Heart right ventricle (tissue), 16 donors: ENCODE results near the gene TOGARAM2. TPM values are rescaled to one million over a fixed set of nuclear protein-coding genes. Genes with fewer than 3 reads are reported as not detected.

Source experiments
- ATAC-seq, 8 donors: fragments of 200-7000 bp; cut with Tn5 transposase; one replicate each; pipeline ENCODE4 v1.9.1; 2020; ENCODE audit warnings: mild to moderate bottlenecking in 8 of 8, moderate library complexity in 8 of 8, moderate number of reproducible peaks in 1 of 8
- DNase-seq, 2 donors: peaks; one replicate each; pipeline ENCODE4 v3.0.0-alpha.2; 2020
- H3K27ac ChIP-seq, 10 donors: fragments of 200-600 bp; sonication (generic) in 2 of 10; one replicate each; pipeline versions ENCODE4 v1.5.0 to v1.8.0; 2020 to 2022; ENCODE audit warnings: mild to moderate bottlenecking in 3 of 10
- H3K27me3 ChIP-seq, 7 donors: fragments of 200-600 bp; one replicate each; pipeline ENCODE4 v1.8.0; 2021 to 2022; ENCODE audit warnings: mild to moderate bottlenecking in 2 of 7
- H3K36me3 ChIP-seq, 9 donors: fragments of 200-600 bp; sonication (generic) in 1 of 9; one replicate each; pipeline versions ENCODE4 v1.5.0 to v1.8.0; 2020 to 2022; ENCODE audit warnings: mild to moderate bottlenecking in 2 of 9
- H3K4me1 ChIP-seq, 9 donors: fragments of 200-600 bp; sonication (generic) in 1 of 9; one replicate each; pipeline versions ENCODE4 v1.5.0 to v1.8.0; 2020 to 2022; ENCODE audit warnings: mild to moderate bottlenecking in 4 of 9
- H3K4me3 ChIP-seq, 10 donors: fragments of 200-600 bp; sonication (generic) in 2 of 10; one replicate each; pipeline versions ENCODE4 v1.5.0 to v1.8.0; 2020 to 2022; ENCODE audit warnings: mild to moderate bottlenecking in 7 of 10, moderate library complexity in 2 of 10
- H3K9me3 ChIP-seq, 11 donors: fragments of 200-600 bp in 10 of 11; sonication (generic) in 2 of 11; one replicate each; pipeline versions ENCODE4 v1.5.0 to v1.8.0; 2013 to 2022; ENCODE audit warnings: mild to moderate bottlenecking in 2 of 11, control low read depth in 1 of 11, moderate library complexity in 1 of 11
- CTCF ChIP-seq, 9 donors: fragments of 200-600 bp; sonication (generic) in 2 of 9; IDR thresholded peaks; one replicate each; pipeline versions ENCODE4 v1.5.0 to v1.8.0; 2021 to 2022; ENCODE audit warnings: antibody characterized with exemption in 9 of 9, mild to moderate bottlenecking in 5 of 9, moderate library complexity in 1 of 9
- WGBS, 2 donors: extraction: QIAGEN DNeasy Blood & Tissue Kit; methylation state at CpG; one replicate each; pipeline ENCODE4 v1.1.7; 2013; ENCODE audit warnings: inconsistent platforms in 1 of 2; 5-methylcytosine and 5-hydroxymethylcytosine counted together
- intact Hi-C, 10 donors: fragments of 100-400 bp; cut with DNase I; formaldehyde crosslinking; loops; one replicate each; pipeline versions ENCODE4 v1.11.1 to v1.14.2; 2022
- polyA plus RNA-seq, 2 donors: library from polyadenylated mRNA; stranded (reverse); fragments of 200-250 nt; gene quantifications; one replicate each; pipeline ENCODE4 v1.2.3, GENCODE V29; 2013
- total RNA-seq, 10 donors: library from RNA; stranded (reverse); fragmentation: NEBNext Ultra II Directional in 3 of 10; extraction: Animal tissue kit (Norgen Biotek cat#: 25700) in 3 of 10; gene quantifications; one replicate each; pipeline versions ENCODE4 v1.2.1 to v1.2.4, GENCODE V29; 2021 to 2023
- donor health status: Arrhythmogenic right ventricular cardiomyopathy.
- donor health status: ischemic (EF 13 %, LVEDD 7.1; RV severe dilation, severe dysfunction).
- donor health status: healthy with polysubstance abuse.
- donor health status: DM: no; HTN: yes; CAD: no.
- donor health status: DM: no; HTN: no; CAD: no.
- donor health status: ischemic (EF 25% LVEDD 6.9; RV normal size, moderate dysfunction).
- donor health status: ischemic (EF 25% LVEDD 5.7; RV mildly dilated, moderate dysfunction).
- donor health status: healthy.
- donor health status: DM: yes; HTN: yes; CAD: no.
- donor health status: Ischemic cardiomyopathy.
- donor health status: ischemic (EF 35%, LVEDD 5.7; RV mildly dilated, moderate dysfunction).
- donor health status: nonischemic (EF 11% LVEDD 7.7; RV severe dilation, severe dysfunction).
- donor health status: DM: yes; HTN: yes; CAD: no.
- donor health status: PGD.
- donor health status: ischemic (EF 29% LVEDD 5.4; RV normal size, mild dysfunction).
- donor health status: nonischemic (EF 23%, LVEDD 6.1; RV moderate dilation, normal function).

The TOGARAM2 gene
- total and polyA plus RNA-seq, 12 donors = 1.4 to 68.3 (median 14.6) TPM

GRCh38 chr2:28970464-28971160 lies 10.5 kb upstream of the TOGARAM2 start:
- Histone ChIP-seq H3K27ac (no peak overlapping the region), H3K4me1 (no peaks in the 10 kb centered on the region), H3K27me3 (no peaks in the 10 kb centered on the region), H3K4me3 (no peak overlapping the region), H3K9me3 (peaks cover 0 to 8% (median 0%) of the 10 kb centered on the region in 11 donors), H3K36me3 (no peaks in the 10 kb centered on the region)
- no peak for TF ChIP-seq CTCF (IDR thresholded peaks at IDR 0.05)
- WGBS, 2 donors = 79 to 85% methylated on average over 6 of the region's 6 CpGs
- intact Hi-C loops = no loop called here
- DNase-seq (no peak), ATAC-seq (no peak)

- H3K36me3 ChIP-seq = no peaks in the 10 kb centered on the region
- intact Hi-C loops = no loop called here
- no peak overlapping the region for H3K27ac ChIP-seq
- WGBS, 2 donors = 72 to 75% methylated on average over 6 of the region's 6 CpGs
- no peak for DNase-seq
- H3K4me3 ChIP-seq = no peak overlapping the region
- H3K27me3 ChIP-seq = no peaks in the 10 kb centered on the region
- TF ChIP-seq CTCF (IDR thresholded peaks at IDR 0.05) = no peak
- H3K4me1 ChIP-seq = peaks cover 0 to 12% (median 0%) of the 10 kb centered on the region in 9 donors
- ATAC-seq = no peak
- H3K9me3 ChIP-seq = peaks cover 0 to 8% (median 0%) of the 10 kb centered on the region in 11 donors
Measured at GRCh38 chr2:28972778-28973335, 8.2 kb upstream of the TOGARAM2 start.

GRCh38 chr2:28974252-28974651 lies 6.8 kb upstream of the TOGARAM2 start:
- Histone ChIP-seq H3K36me3 (no peaks in the 10 kb centered on the region), H3K27me3 (no peaks in the 10 kb centered on the region), H3K4me1 (peaks cover 0 to 12% (median 0%) of the 10 kb centered on the region in 9 donors), H3K27ac (no peak overlapping the region), H3K4me3 (no peak overlapping the region), H3K9me3 (peaks cover 0 to 8% (median 0%) of the 10 kb centered on the region in 11 donors)
- intact Hi-C loops = no loop called here
- 92 to 96% methylated on average over 4 of the region's 4 CpGs for WGBS, 2 donors
- ATAC-seq (no peak), DNase-seq (no peak)
- TF ChIP-seq CTCF (IDR thresholded peaks at IDR 0.05) = no peak

GRCh38 chr2:28975671-28976070 lies 5.4 kb upstream of the TOGARAM2 start:
- Histone ChIP-seq H3K4me1 (peaks cover 0 to 19% (median 0%) of the 10 kb centered on the region in 9 donors), H3K27me3 (no peaks in the 10 kb centered on the region), H3K9me3 (peaks cover 0 to 8% (median 0%) of the 10 kb centered on the region in 11 donors), H3K4me3 (no peak overlapping the region), H3K27ac (no peak overlapping the region), H3K36me3 (no peaks in the 10 kb centered on the region)
- no peak for TF ChIP-seq CTCF (IDR thresholded peaks at IDR 0.05)
- 80 to 86% methylated on average over 1 of the region's 1 CpG for WGBS, 2 donors
- ATAC-seq (no peak), DNase-seq (no peak)
- intact Hi-C loops = no loop called here
